GM21529 (cell line): ENCODE measurements around the gene IGFL3.
"Not testable (repeated sequence)": the region's sequence is repeated elsewhere in the genome, so short reads cannot be mapped to it uniquely, and the experiment has no call there.

ENCODE experiments used
- ATAC-seq: cut with Tn5 transposase; IDR thresholded peaks from one replicate; pipeline ENCODE4 v1.9.1; 2021; ENCODE audit not compliant: unreplicated experiment

The IGFL3 gene

GRCh38 chr19:46124638-46125115 lies at the start of gene IGFL3:
TSS of gene IGFL3 (minus strand) at chr19:46124688. CDS start at chr19:46124649, 39 bp downstream.
- ATAC-seq = no peak

- no peak for ATAC-seq
Observed at GRCh38 chr19:46173886-46174480, 49.5 kb upstream of the IGFL3 start.

GRCh38 chr19:46162731-46163130 lies 38.2 kb upstream of the IGFL3 start:
- ATAC-seq = no peak

DNA sequence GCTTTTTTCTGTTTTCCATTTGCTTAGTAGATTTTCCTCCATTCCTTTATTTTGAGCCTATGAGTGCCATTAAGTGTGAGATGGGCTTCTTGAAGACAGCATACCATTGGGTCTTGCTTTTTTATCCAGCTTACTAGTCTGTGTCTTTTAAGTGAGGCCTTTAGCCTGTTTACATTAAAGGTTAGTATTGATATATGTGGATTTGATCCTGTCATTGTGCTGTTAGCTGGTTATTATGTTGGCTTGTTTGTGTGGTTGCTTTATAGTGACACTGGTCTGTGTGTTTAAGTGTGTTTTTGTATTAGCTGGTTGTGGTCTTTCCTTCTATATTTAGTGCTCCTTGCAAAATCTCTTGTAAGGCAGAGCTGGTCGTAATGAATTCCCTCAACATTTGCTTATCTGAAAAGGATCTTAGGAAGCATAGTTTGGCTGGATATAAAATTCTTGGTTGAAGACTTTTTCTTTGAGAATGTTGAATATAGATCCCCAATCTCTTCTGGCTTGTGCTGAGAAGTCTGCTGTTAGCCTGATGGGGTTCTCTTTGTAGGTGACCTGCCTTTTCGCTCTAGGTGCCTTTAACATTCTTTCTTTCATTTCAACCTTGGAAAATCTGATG lies 37.3 kb upstream of the IGFL3 start:
- not testable (repeated sequence) for ATAC-seq

GRCh38 chr19:46160233-46160775 lies 35.8 kb upstream of the IGFL3 start:
- ATAC-seq = no peak

DNA sequence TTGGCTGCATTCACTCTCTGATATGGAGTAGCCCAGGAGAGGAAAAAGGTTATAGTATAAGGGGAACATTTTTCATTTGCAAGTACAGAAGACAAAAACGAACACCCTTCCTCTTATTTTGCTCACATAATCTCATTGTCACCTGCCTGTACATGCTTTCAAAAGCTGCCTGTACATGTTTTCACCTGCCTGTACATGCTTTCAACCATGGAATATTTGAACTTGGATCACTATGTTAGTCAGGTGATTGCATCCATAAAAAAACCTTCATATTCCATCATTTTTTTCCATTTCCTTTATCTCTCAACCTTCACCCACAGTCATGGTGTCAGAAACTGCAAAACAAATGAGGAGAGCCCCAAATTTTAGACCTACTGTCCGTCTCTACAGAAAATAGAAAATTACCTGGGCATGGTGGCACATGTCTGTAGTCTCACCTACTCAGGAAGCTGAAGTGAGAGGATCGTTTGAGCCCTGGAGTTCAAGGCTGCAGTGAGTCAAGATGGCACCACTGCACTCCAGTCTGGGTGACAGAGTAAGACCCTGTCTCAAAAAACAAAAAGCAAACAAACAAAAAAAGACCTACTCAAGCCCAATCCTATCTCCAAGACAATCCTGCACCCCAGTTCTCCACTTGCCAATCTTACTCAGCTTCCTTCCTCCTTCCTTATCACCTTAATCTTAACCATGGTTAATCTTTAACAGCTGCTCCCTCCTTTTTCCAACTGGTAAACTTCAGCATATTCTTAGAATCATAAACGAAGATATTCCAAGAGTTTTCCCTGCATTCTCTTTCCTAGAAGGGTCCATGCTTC lies 35.1 kb upstream of the IGFL3 start:
- ATAC-seq = no peak

- ATAC-seq = no peak
Observed at GRCh38 chr19:46155237-46155636, 30.7 kb upstream of the IGFL3 start.

GRCh38 chr19:46150606-46151005 lies 26.1 kb upstream of the IGFL3 start:
- ATAC-seq = no peak

DNA sequence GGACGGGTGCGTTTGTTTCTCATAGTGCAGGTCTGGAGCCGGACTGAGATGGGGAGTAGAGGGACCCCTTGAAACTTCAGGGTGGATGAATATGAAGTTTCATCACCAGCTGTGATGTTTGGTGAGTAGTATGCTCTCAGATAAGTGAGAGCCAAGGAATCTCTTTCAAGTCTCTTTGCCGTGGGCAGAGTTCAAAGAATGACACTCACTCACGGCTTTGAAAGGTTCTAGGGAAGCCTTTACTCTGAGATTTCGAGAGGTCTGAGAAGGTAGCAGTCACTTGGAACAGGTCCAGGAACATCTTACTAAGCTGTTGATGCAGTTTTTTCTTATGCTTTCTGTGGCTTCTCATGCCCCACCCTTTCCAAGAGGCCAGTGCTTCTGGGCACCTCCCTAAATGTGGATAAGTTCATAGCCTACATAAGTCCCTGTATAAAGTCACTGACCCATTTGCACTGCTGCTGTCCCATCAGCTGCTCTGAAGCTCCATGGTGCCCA lies 23.4 kb upstream of the IGFL3 start, which contains the start of gene IGFL2:
TSS of gene IGFL2 (plus strand) at position 448 of the 498 bp plus-strand sequence. CDS start at position 489, 41 bp downstream.
- ATAC-seq = no peak

DNA sequence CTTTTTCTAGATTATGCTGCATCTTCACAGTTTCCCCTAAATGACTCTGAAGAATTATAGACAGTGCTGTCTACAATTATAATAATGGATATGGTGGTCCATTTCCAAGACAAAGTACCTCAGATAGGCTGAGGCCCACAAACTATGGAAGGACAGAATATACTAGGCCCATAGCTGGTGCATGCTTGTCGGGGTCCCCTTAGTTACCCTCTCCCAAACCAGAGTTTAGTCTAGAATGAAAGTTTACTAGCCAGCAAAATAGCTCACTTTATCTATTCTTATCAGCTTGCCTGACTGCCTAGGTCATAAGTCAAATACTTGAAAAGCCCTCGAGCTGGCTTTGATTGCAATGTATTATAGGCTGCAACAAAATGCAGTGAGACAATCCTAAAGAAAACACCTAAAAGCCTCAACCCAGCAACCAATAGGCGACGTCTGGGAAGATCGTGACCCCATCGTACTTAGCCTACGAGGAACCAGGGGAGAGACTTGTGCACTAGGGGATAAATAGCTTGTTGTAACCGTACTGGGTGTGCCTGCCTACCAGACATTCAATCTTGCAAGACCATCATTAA lies 22.8 kb upstream of the IGFL3 start:
- ATAC-seq = no peak

DNA sequence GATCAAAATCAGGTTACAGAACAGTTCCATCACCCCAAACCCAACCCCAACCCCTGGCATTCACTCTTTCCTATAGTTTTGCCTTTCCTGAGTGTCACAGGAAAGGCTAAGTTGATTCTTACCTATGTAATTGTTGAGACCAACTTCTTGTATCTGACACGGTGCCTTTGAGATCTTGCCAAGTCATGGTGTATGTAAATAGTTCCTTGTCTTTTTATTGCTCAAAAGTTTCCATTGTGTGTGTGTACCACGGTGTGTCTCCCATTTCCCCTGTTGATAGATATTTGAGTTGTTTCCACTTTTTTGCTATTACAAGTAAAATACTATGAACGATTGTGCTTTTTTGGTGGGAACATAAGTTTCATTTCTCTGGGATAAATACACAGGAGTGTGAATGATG lies 20.3 kb upstream of the IGFL3 start:
- no peak for ATAC-seq

GRCh38 chr19:46142294-46142693 lies 17.8 kb upstream of the IGFL3 start:
- no peak for ATAC-seq

DNA sequence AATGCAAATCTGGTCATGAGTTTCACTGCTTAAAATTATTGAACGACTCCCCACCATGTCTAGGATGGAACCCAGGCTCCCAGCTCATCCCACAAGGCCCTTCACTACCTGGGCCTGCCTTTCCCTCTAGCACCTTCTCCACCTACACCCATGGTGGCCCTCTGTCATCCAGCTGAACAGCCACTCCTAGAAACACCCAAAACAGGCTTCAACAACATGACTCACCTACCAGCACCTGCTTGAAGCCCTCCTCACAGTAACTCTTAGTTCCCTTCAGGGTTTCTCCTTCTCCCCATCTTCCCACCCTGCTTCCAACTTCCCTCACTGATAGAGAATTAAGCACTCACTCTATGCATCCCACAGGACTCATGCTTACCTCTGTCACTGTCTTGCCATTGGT lies 16.9 kb upstream of the IGFL3 start:
- no peak for ATAC-seq

GRCh38 chr19:46137915-46138473 lies 13.5 kb upstream of the IGFL3 start:
- no peak for ATAC-seq

GRCh38 chr19:46134527-46134926 lies 10.0 kb upstream of the IGFL3 start:
- no peak for ATAC-seq

GRCh38 chr19:46133777-46134241 lies 9.3 kb upstream of the IGFL3 start:
- no peak for ATAC-seq

GRCh38 chr19:46133101-46133627 lies 8.7 kb upstream of the IGFL3 start:
- no peak for ATAC-seq

DNA sequence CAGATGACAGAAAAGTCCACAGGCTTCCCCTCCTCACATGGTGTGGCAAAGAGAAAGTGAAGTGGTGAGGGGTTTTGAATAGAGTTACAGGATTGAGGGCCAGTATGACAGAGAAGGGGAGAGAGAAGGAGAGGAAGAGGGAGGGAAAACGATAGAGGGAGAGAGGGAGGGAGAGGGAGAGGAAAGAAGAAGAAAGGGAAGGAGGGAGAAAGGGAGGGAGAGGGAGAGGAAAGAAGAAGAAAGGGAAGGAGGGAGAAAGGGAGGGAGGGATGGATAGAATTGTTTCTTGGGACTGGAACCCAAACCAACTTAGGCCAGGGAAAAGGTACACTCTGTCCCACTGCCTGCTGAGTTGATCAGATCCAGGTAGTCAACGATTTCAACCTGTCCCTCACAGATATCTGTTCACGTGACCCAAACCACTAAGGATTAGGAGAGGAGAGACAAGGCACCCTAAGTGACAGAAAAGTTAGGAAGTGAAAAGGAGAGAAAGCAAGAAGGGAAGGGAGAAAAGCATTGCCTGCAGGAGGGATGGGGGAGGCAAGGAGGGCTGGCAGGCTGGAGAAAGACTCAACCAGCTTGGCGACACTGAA lies 8.1 kb upstream of the IGFL3 start:
- ATAC-seq = no peak

GRCh38 chr19:46131485-46132143 lies 7.1 kb upstream of the IGFL3 start:
- no peak for ATAC-seq
